Common myeloid progenitor, CD34-positive (primary cell): ENCODE data around the gene ARHGAP28.

ENCODE experiments used
- CTCF ChIA-PET: fragments of 350-600 bp; sonication (Branson Sonifier 250); formaldehyde crosslinking; loops from one replicate; lab custom pipeline; 2021; ENCODE audit warnings: antibody characterized with exemption; lab: Charles Lee
- POLR2A ChIA-PET: fragments of 350-600 bp; sonication (Branson Sonifier 250); formaldehyde crosslinking; loops from one replicate; lab custom pipeline; 2021; ENCODE audit warnings: antibody characterized with exemption; lab: Charles Lee
- DNase-seq, 3 donors: peaks; one replicate each; pipeline versions ENCODE4 v3.0.0 to v3.0.0-alpha.2; 2013
- H3K27ac ChIP-seq, 2 experiments: 1 replicate in 1 of 2; 2 replicates in 1 of 2; pipeline ENCODE4 v1.7.0; 2013; ENCODE audit warnings: inconsistent platforms in 2 of 2, low read length in 2 of 2, mild to moderate bottlenecking in 2 of 2, low read depth in 1 of 2, moderate library complexity in 1 of 2; ENCODE audit not compliant: severe bottlenecking in 2 of 2, insufficient read depth in 1 of 2, poor library complexity in 1 of 2
- H3K27me3 ChIP-seq, 5 experiments: replicated peaks in 2 of 5; 1 replicate in 3 of 5; 2 replicates in 2 of 5; pipeline versions ENCODE4 v1.6.1 to v1.7.0; 2013; ENCODE audit warnings: low read length in 4 of 5, mild to moderate bottlenecking in 2 of 5, moderate library complexity in 2 of 5, inconsistent platforms in 1 of 5; ENCODE audit not compliant: insufficient read depth in 5 of 5, control insufficient read depth in 4 of 5
- H3K36me3 ChIP-seq, 4 experiments: 1 replicate in 2 of 4; 2 replicates in 2 of 4; pipeline versions ENCODE4 v1.6.1 to v1.7.0; 2013; ENCODE audit warnings: low read length in 3 of 4, control low read depth in 1 of 4, mild to moderate bottlenecking in 1 of 4; ENCODE audit not compliant: control insufficient read depth in 4 of 4, insufficient read depth in 4 of 4
- H3K4me1 ChIP-seq, 4 experiments: 1 replicate in 3 of 4; 2 replicates in 1 of 4; pipeline versions ENCODE4 v1.6.1 to v1.7.1; 2013; ENCODE audit warnings: low read length in 3 of 4, mild to moderate bottlenecking in 3 of 4, control low read depth in 1 of 4, inconsistent platforms in 1 of 4, moderate library complexity in 1 of 4; ENCODE audit not compliant: control insufficient read depth in 4 of 4, insufficient read depth in 4 of 4; ENCODE audit errors: control extremely low read depth in 1 of 4
- H3K4me3 ChIP-seq, 7 experiments: 1 replicate in 4 of 7; 2 replicates in 3 of 7; pipeline versions ENCODE4 v1.5.1 to v1.7.0; 2013; ENCODE audit warnings: mild to moderate bottlenecking in 7 of 7, low read length in 6 of 7, moderate library complexity in 6 of 7, inconsistent platforms in 2 of 7, low read depth in 2 of 7, control low read depth in 1 of 7; ENCODE audit not compliant: insufficient read depth in 4 of 7, control insufficient read depth in 1 of 7; ENCODE audit errors: extremely low read depth in 1 of 7
- H3K9me3 ChIP-seq, 5 experiments: 1 replicate in 4 of 5; 2 replicates in 1 of 5; pipeline versions ENCODE4 v1.6.1 to v1.7.1; 2013; ENCODE audit warnings: low read length in 4 of 5, mild to moderate bottlenecking in 2 of 5, inconsistent platforms in 1 of 5, low read depth in 1 of 5, moderate library complexity in 1 of 5; ENCODE audit not compliant: control insufficient read depth in 4 of 5, insufficient read depth in 2 of 5; ENCODE audit errors: control extremely low read depth in 1 of 5
- WGBS: methylation state at CpG from one replicate; pipeline ENCODE4 v1.1.5; 2013; ENCODE audit not compliant: insufficient coverage; 5-methylcytosine and 5-hydroxymethylcytosine counted together

The ARHGAP28 gene

DNA sequence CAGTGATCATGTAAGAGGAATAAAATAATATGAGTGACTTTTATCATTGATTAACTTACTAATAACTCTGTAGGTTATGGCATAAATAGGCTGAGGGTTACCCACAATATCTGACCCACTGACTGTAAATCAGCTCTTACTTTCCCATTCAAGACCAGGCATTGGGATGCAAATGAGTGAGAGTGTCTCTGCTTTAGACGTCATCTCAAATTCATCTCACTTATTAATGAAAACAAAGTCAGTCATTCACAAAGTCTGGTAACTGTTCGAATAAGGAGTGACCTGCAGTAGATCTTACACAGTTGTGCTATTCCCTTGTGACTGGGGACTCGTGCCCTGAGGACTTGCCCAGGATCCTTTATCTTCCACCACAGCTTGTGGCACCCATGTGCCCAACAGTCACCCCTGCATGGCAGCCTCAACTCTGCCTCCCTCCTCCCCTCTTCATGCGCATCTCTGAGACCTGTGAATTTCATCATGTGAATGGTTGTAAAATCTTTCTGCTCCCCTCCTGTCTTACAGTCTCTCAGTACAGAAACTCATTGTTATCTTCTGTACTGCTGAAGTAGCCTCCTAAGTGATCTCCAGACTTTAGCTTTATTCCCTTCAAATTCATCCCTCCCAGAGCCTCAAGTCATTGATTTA lies 131.4 kb downstream of the ARHGAP28 start:
- H3K27ac ChIP-seq = no peak overlapping the region
- WGBS = 61% methylated on average over 3 of the region's 4 CpGs
- H3K9me3 ChIP-seq = no peaks in the 10 kb centered on the region
- ChIA-PET POLR2A (no interaction called here), CTCF (no interaction called here)
- no peaks in the 10 kb centered on the region for H3K4me1 ChIP-seq
- H3K36me3 ChIP-seq = no peaks in the 10 kb centered on the region
- no peak for DNase-seq
- H3K4me3 ChIP-seq = no peak overlapping the region
- H3K27me3 ChIP-seq = peaks cover 0 to 3% (median 0%) of the 10 kb centered on the region in 5 experiments

DNA sequence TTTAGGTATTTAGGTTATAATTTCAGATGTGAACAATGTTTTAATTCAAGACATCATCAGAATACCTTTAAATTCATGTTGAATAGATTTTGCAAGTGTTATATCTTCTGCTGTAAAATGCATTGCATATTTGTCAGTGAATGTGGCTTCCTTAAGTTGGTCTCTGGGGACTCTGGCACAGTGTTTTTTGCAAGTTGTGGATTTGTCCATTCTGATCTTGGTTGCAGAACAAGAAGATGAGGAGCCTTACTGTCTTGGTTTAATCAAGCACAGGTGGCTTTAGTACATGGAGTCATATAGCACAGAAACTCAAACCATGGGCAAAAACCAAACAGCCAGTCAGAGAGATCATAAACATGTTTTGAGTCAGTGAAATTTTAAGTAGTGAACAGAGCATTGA lies 135.7 kb downstream of the ARHGAP28 start:
- DNase-seq = no peak
- Histone ChIP-seq H3K4me3 (no peak overlapping the region), H3K4me1 (no peaks in the 10 kb centered on the region), H3K36me3 (no peaks in the 10 kb centered on the region), H3K9me3 (no peaks in the 10 kb centered on the region), H3K27me3 (no peaks in the 10 kb centered on the region), H3K27ac (no peak overlapping the region)
- ChIA-PET POLR2A (no interaction called here), CTCF (no interaction called here)

DNA sequence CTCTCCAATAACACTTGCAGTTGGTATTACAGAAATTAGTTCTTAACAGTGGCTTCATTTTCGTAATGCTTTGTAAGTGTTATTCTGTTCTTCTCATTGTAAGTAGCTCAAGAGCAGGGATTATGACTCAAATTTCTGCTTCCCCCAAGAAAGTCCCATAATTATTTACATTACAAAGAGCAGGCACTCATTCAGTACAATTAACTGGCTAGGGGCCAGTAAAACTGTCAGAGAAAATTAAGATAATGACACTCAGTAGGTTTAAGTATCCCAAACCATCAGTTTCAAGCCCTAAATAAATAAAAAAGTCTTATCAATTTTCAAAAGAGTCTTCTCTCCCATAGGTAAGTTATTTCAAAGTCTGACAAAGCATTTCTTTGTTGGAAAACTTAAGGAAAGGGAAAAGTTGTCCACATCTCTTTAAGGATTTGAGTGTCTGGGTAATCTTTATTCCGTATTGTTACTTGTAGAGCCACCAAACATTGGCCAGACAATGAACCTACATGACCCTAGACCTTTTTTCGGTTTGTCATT lies 137.1 kb downstream of the ARHGAP28 start:
- ChIA-PET CTCF (no interaction called here), POLR2A (no interaction called here)
- Histone ChIP-seq H3K4me3 (no peak overlapping the region), H3K4me1 (no peaks in the 10 kb centered on the region), H3K36me3 (no peaks in the 10 kb centered on the region), H3K27me3 (no peaks in the 10 kb centered on the region), H3K9me3 (no peaks in the 10 kb centered on the region), H3K27ac (no peak overlapping the region)
- no CpG with 5 or more reads among the region's 3 CpGs for WGBS
- DNase-seq = no peak

DNA sequence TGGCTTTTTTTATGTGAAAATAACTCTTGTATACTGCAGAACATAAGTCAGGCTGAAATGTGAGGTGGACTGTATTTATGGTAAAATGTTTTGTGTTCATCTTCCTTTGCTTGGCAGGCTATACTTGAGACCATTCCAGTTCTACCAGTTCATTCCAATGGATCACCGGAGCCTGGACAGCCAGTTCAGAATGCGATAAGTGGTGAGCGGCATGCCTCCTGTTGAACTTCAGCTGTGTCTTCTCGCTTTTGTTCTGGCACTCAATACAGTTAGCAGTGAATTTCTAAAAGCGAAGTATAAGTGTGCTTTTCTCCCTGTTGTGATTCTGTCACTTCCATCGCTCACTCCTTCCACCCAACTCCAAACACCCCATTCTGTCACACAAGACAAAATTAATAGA lies 138.5 kb downstream of the ARHGAP28 start:
- Histone ChIP-seq H3K9me3 (no peaks in the 10 kb centered on the region), H3K36me3 (no peaks in the 10 kb centered on the region), H3K4me3 (no peak overlapping the region), H3K4me1 (no peaks in the 10 kb centered on the region), H3K27ac (no peak overlapping the region), H3K27me3 (no peaks in the 10 kb centered on the region)
- ChIA-PET CTCF (interaction anchor here (0.8 kb wide), 1 partner anchor 55 kb away, joined by 3 read pairs; no protein-coding TSS in a partner anchor), POLR2A (no interaction called here)
- WGBS = 93% methylated on average over 3 of the region's 6 CpGs
- DNase-seq = no peak

DNA sequence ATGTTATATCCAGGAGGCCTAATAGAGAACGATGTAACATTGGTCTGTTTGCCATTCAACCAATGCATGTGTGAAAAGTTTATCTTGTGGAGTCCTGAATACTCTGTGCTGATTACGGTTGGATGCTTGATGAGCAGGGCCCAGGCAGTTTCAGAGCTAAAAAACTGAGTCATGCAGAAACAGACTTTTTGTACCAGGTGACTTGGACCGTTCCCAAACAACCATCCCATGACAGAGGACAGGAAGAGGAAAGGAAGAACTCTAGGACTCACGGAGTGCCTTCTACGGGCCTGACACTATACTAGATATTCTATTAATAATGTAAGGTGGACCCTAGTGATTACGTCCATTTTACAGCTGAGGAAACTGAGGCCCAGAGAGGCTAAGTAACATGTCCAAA lies 142.1 kb downstream of the ARHGAP28 start:
- POLR2A ChIA-PET = no interaction called here

DNA sequence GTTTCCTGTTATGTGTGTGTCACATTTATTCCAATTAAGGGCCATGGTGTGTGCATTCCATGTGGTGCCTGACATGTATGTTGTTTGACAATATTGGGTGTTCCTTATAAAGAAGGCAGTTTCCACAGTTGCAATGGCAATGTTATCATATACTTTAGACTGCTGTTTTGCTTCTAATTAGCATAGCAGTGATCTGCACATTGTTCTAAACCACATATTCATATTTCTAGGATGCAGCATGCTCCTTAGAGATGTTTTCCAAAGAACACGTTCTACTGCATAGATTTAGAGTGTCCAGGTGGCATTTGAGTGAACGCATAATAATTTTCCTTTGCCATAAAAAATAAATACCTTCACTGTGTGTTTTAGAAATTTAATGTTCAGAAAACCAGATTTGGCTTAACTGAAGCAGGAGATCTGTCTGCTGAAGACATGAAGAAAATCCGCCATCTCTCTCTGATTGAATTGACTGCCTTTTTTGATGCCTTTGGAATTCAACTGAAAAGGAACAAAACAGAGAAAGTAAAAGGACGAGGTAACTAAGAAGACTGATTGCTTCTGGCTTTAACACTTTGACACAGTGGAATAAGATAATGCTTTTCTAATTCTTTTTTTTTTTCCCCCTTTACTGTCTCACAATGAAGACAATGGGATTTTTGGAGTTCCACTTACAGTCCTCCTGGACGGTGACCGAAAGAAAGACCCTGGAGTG lies 143.7 kb downstream of the ARHGAP28 start:
- Histone ChIP-seq H3K4me1 (no peaks in the 10 kb centered on the region), H3K9me3 (no peaks in the 10 kb centered on the region), H3K4me3 (no peak overlapping the region), H3K27ac (no peak overlapping the region), H3K27me3 (no peaks in the 10 kb centered on the region), H3K36me3 (no peaks in the 10 kb centered on the region)
- ChIA-PET CTCF (no interaction called here), POLR2A (no interaction called here)
- DNase-seq = no peak
- 100% methylated on average over 4 of the region's 6 CpGs for WGBS

More for the DNA sequence above, 142.1 kb downstream of the ARHGAP28 start:
- Histone ChIP-seq H3K4me1 (no peaks in the 10 kb centered on the region), H3K27me3 (no peaks in the 10 kb centered on the region), H3K9me3 (no peaks in the 10 kb centered on the region), H3K36me3 (no peaks in the 10 kb centered on the region), H3K27ac (no peak overlapping the region), H3K4me3 (no peak overlapping the region)
- CTCF ChIA-PET = interaction anchor here (1.2 kb wide), 1 partner anchor 46 kb away, joined by 4 read pairs; no protein-coding TSS in a partner anchor
- 100% methylated on average over 1 of the region's 6 CpGs for WGBS
- DNase-seq = no peak

DNA sequence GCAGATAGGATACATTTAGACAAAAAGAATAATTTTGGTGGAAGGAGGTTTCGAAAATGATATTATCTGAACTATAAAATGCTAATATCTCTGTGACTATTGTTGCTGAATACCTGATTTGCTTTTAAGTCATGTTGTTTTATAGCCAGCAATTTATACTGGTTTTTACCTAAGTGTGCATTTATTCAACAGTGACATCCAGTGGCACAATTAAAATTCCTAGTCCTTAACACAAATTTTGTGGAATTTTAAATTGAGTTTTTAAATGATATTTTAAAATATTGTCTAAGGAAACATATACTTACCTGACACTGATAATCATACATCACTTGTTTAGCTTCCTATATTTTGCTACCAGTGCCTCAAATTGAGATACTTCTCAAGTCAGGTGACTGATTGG lies 144.8 kb downstream of the ARHGAP28 start:
- Histone ChIP-seq H3K4me1 (no peaks in the 10 kb centered on the region), H3K27me3 (no peaks in the 10 kb centered on the region), H3K27ac (no peak overlapping the region), H3K36me3 (no peaks in the 10 kb centered on the region), H3K4me3 (no peak overlapping the region), H3K9me3 (no peaks in the 10 kb centered on the region)
- ChIA-PET POLR2A (no interaction called here), CTCF (no interaction called here)
- DNase-seq = no peak
- no CpG with 5 or more reads among the region's 1 CpG for WGBS
